ENCODE results near the gene MOSPD3. TPM values are rescaled to one million over a fixed set of nuclear protein-coding genes. Genes with fewer than 3 reads are reported as not detected.
A peak's percentile ranks its signal among the peaks of the same experiment; 100 is the strongest.

The MOSPD3 gene
- total and polyA plus RNA-seq, 9 donors = 9.2 to 27.7 (median 24.4) TPM

GRCh38 chr7:100582041-100582579, 30.2 kb upstream of the MOSPD3 start:
- Histone ChIP-seq H3K4me3 (no peak overlapping the region), H3K4me1 (ENCODE audit: insufficient read depth) (peaks cover 14% of the 10 kb centered on the region), H3K27me3 (no peaks in the 10 kb centered on the region), H3K27ac (no peak overlapping the region), H3K36me3 (no peaks in the 10 kb centered on the region), H3K9me3 (no peaks in the 10 kb centered on the region)
- intact Hi-C loops (cut with DNase I) = loop anchor here in 1 of 4 donors (5.0 to 10.0 kb wide), 2 partner anchors 100 to 273 kb away; partner anchors contain the start of gene SLC12A9
- 65 to 79% (median 76%) methylated on average over 15 to 20 of the region's 20 CpGs for WGBS, 3 donors
- DNase-seq = peak in 3 of 5 donors; percentile 37 to 46 (median 40)
- TF ChIP-seq EP300 (IDR thresholded peaks at IDR 0.05) (no peak), CTCF (IDR thresholded peaks at IDR 0.05) (no peak), POLR2A (IDR thresholded peaks at IDR 0.05) (no peak)

DNA sequence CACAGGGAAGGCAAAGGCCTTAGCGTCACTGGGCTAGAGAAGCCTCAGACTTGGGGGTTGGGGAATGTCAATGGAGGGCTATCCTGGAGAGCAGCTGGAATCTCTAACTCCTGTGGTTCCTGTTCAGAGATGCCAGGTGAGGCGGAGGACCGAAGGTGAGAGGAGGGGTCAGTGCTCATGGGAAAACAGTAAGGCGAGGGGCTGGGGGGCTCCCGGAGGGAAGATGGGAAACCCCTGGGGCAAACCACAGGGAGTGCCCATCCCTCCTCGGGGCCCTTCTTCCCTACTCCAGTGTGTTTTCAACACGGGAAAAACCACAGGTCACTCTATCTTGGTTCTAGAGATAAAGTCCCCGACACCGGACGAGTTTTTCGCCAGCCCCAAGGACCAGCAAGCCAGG, 29.7 kb upstream of the MOSPD3 start:
- intact Hi-C loops (cut with DNase I) = loop anchor here in 1 of 4 donors (5.0 to 10.0 kb wide), 2 partner anchors 100 to 272 kb away; partner anchors contain the start of gene SLC12A9
- Histone ChIP-seq H3K36me3 (no peaks in the 10 kb centered on the region), H3K9me3 (no peaks in the 10 kb centered on the region), H3K27ac (peak overlapping the region in 1 of 2 donors; percentile 26), H3K4me1 (ENCODE audit: insufficient read depth) (peaks cover 14% of the 10 kb centered on the region), H3K27me3 (no peaks in the 10 kb centered on the region), H3K4me3 (no peak overlapping the region)
- WGBS, 3 donors = 42 to 55% (median 42%) methylated on average over 11 of the region's 11 CpGs
- peak in 1 of 5 donors; percentile 35 for DNase-seq
- TF ChIP-seq POLR2A (IDR thresholded peaks at IDR 0.05) = no peak
- TF ChIP-seq EP300 (IDR thresholded peaks at IDR 0.05) = no peak
- TF ChIP-seq CTCF (IDR thresholded peaks at IDR 0.05) = no peak

- DNase-seq = peak in 3 of 5 donors; percentile 41 to 66 (median 51)
- no peak for TF ChIP-seq POLR2A (IDR thresholded peaks at IDR 0.05)
- TF ChIP-seq EP300 (IDR thresholded peaks at IDR 0.05) = no peak
- TF ChIP-seq CTCF (IDR thresholded peaks at IDR 0.05) = no peak
- intact Hi-C loops (cut with DNase I) = loop anchor here in 1 of 4 donors (5.0 to 10.0 kb wide), 2 partner anchors 99 to 271 kb away; partner anchors contain the start of gene SLC12A9
- H3K36me3 ChIP-seq = no peaks in the 10 kb centered on the region
- no peaks in the 10 kb centered on the region for H3K27me3 ChIP-seq
- peak overlapping the region; percentile 62 to 86 for H3K27ac ChIP-seq
- no peak overlapping the region for H3K4me3 ChIP-seq
- peaks cover 14% of the 10 kb centered on the region for H3K4me1 ChIP-seq (ENCODE audit: insufficient read depth)
- WGBS, 3 donors = 23 to 31% (median 28%) methylated on average over 23 of the region's 23 CpGs
- H3K9me3 ChIP-seq = no peaks in the 10 kb centered on the region
Observed at GRCh38 chr7:100583132-100584053, 28.9 kb upstream of the MOSPD3 start.

GRCh38 chr7:100584054-100584682, 28.2 kb upstream of the MOSPD3 start:
- no peak for TF ChIP-seq CTCF (IDR thresholded peaks at IDR 0.05)
- TF ChIP-seq EP300 (IDR thresholded peaks at IDR 0.05) = no peak
- no peak for TF ChIP-seq POLR2A (IDR thresholded peaks at IDR 0.05)
- WGBS, 3 donors = 23 to 29% (median 23%) methylated on average over 15 of the region's 15 CpGs
- DNase-seq = peak in 3 of 5 donors; percentile 29 to 45 (median 39)
- H3K4me3 ChIP-seq = peak overlapping the region; percentile 80
- no peaks in the 10 kb centered on the region for H3K27me3 ChIP-seq
- peaks cover 14% of the 10 kb centered on the region for H3K4me1 ChIP-seq (ENCODE audit: insufficient read depth)
- H3K27ac ChIP-seq = peak overlapping the region; percentile 62 to 86
- no peaks in the 10 kb centered on the region for H3K36me3 ChIP-seq
- no peaks in the 10 kb centered on the region for H3K9me3 ChIP-seq
- intact Hi-C loops (cut with DNase I) = loop anchor here in 1 of 4 donors (5.0 to 10.0 kb wide), 2 partner anchors 98 to 271 kb away; partner anchors contain the start of gene SLC12A9
